HG03432 (cell line): ENCODE measurements around the gene KTN1.
A peak's percentile ranks its signal among the peaks of the same experiment; 100 is the strongest.

Experiments
- ATAC-seq: cut with Tn5 transposase; IDR thresholded peaks from one replicate; pipeline ENCODE4 v1.9.1; 2021; ENCODE audit warnings: mild to moderate bottlenecking, moderate library complexity; ENCODE audit not compliant: unreplicated experiment

The KTN1 gene

DNA sequence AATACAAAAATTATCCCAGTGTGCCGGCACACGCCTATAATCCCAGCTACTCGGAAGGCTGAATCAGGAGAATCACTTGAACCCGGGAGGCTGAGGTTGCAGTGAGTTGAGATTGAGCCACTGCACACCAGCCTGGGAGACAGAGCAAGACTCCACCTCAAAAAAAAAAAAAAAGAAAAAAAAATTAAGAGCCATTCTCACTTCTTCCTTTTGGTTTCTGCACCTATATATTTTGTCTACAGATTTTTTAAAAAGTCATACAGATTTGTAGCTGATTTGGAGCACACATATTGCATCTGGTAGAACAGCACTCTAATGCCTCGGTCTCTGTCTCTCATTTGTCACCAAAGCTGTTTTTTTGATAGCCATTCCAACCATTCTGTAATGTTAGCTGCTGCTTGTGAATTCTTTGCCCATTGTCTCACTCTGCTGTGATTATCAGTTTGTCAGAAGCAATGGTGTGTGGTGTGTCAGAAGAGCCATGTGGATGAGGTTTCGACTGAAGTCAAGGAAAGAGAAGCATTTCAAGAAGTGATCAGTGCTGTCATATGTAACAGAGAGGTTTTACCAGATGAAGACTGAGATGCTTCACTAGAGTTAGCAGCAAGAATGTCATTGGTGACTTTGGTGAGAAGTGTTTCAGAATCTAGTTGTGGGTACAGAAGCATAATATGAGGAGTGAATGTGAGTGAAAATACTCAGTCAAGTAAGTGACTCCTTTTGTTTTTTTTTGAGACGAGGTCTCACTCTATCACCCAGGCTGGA is 8.7 kb upstream of the KTN1 start:
- ATAC-seq, result peak; percentile 79

DNA sequence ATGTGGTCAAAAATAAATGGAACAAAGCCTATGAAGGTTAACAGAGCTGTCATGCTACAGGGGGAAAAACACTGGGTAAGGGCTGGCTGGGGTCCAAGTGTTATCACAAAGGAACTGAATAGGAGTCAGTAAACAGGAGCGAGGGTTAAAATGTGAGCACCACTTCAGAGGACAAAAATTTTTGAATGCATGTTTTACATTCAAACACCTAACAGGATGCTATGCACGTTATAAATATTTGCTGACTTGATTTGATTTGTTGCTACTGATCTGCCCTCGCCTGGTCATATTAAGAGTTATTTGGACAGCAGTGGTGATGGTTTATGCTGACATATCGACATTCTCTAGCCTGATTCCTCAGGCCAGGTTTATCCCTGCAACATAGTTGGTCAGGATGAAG is 7.4 kb upstream of the KTN1 start:
- no peak for ATAC-seq

DNA sequence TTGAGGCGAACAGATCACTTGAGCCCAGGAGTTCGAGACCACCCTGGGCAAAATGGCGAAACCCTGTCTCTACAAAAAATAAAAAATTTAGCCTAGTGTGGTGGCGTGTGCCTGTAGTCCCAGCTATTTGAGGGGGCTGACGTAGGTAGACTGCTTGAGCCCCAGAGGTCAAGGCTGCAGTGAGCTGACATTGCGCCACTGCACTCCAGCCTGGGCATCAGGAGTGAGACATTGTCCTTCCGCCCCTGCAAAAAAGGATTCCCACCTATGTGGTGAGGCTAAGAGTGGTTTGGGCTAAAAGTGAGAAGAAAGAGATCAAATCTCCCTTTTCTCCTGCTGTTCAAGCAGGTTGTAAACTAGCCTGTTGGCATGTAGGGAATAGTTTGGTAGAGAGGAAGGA is 5.0 kb upstream of the KTN1 start:
- no peak for ATAC-seq

DNA sequence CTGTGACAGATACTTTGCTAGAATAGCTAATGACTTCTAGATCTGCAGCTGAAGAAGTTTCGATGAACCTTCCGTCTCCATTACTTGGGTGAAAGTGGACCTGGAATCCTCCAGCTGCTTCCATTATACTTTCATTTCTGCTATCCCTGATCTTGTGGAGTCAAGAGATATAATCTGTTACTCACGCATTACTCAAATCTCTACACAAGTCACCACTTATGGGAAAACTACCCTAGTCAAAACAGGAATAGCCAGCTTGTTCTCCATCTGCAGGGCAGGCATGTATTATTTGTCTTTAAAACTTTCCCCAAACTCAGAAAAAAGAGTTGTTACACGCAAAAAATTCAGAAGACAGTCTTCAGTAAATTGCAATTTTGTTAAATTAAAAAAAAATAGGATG is 2.8 kb upstream of the KTN1 start:
- no peak for ATAC-seq

GRCh38 chr14:55578511-55578910 is 1.5 kb upstream of the KTN1 start:
- ATAC-seq, result no peak

- peak; percentile 50 for ATAC-seq
Observed at GRCh38 chr14:55580470-55581341, 699 bp downstream of the KTN1 start.

- no peak for ATAC-seq
Observed at GRCh38 chr14:55581342-55581771, 1.4 kb downstream of the KTN1 start.

GRCh38 chr14:55582746-55583145 is 2.7 kb downstream of the KTN1 start:
- peak; percentile 17 for ATAC-seq

DNA sequence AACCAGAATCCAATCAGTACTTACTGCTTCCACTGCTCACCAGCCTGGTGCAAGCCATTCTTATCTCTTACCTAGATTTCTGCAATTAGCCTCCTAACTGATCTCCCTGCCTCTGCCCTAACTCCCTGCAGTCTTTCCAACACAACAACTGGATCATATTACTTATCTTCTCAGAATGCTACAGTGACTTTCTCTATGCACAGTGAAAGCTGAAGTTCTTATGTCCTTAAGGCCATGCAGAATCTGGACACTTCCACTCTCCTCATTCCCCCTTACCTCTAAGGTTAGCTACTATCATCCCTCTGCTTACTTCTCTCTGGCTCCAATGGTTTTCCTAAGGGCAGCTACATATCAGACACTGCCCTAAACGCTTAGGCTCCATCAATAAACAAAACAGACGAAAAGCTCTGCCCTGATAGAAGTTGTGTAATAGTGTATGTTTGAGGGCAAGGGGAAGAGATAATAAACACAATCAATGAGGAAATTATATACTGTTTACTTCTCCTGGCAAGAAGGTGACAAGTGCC is 4.0 kb downstream of the KTN1 start:
- ATAC-seq, result no peak

GRCh38 chr14:55585854-55586253 is 5.8 kb downstream of the KTN1 start:
- ATAC-seq, result no peak

DNA sequence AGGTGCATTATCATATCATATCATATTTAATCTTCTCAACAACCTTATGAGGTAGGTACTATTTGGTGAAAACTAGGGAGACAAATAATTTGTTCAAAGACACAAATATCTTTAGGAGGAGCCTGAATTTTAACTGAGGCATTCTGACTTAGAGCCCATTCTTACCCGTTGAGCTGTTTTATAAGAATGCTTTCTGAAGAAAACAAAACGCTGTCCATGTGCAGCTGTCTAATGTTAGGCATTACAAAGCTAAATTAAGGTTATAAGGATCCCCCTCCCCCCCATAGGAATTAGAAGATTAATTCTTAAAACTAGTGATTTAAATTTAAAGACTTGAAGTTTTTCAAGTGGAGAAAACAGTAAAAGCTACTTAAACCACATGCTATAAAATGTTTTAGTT is 6.4 kb downstream of the KTN1 start:
- no peak for ATAC-seq

- ATAC-seq, result no peak
Observed at GRCh38 chr14:55587847-55588246, 7.8 kb downstream of the KTN1 start.

DNA sequence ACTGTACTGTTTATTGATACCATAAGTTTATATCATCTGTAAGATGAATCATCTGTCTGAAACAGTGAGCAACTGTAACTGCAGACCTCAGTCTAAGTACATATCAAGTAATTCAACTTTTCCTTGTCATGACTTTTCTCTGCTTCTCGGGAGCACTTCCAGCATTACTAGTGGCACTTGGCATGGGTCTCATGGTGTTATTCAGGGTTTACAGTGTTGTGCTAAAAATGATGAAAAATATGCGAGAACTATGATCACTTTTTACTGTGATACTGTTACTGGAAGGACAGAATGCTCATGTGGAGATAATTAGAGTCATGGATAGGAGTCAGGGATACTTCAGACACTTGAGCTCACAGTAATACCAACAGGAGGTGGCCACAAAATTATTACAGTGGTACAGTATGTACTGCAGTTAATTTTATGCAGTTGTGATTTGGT is 8.3 kb downstream of the KTN1 start:
- no peak for ATAC-seq

- ATAC-seq, result no peak
Observed at GRCh38 chr14:55589171-55589570, 9.2 kb downstream of the KTN1 start.

- no peak for ATAC-seq
Observed at GRCh38 chr14:55592436-55592835, 12.4 kb downstream of the KTN1 start.

- ATAC-seq, result no peak
Observed at GRCh38 chr14:55593698-55594097, 13.7 kb downstream of the KTN1 start.

DNA sequence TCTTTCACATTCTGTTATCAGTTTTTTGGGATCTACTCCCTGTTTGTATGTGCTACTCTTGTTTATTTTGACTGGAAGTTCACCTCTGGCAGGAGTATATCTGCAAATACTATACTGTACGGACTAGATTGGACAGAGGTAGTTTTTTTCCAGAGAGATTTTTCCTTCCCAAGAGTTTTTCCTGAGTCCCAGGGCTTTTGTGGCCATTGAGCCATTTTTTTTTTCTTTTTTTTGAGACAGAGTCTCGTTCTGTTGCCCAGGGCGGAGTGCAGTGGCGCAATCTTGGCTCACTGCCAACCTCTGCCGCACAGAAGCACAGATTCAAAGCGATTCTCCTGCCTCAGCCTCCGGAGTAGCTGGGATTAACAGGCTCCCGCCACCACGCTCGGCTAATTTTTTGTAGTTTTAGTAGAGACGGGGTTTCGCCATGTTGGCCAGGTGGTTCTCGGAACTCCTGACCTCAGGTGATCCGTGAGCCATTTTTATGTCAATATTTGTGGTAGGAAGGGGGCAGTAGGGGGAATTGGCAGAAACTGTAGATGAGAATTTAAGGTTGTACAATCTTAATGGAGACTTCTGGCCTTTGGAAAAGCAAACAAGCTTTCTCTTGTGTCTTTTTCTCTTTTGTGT is 19.4 kb downstream of the KTN1 start:
- ATAC-seq, result no peak

- no peak for ATAC-seq
Observed at GRCh38 chr14:55600784-55601561, 21.0 kb downstream of the KTN1 start.

GRCh38 chr14:55603401-55603953 is 23.5 kb downstream of the KTN1 start:
- ATAC-seq, result no peak

- no peak for ATAC-seq
Observed at GRCh38 chr14:55604488-55604887, 24.5 kb downstream of the KTN1 start.
